Fibroblast of skin of abdomen (primary cell): Measurements from ENCODE around the gene ZNF33A. TPM values are rescaled to one million over a fixed set of nuclear protein-coding genes. Genes with fewer than 3 reads are reported as not detected.
"Not testable (repeated sequence)": the region's sequence is repeated elsewhere in the genome, so short reads cannot be mapped to it uniquely, and the experiment has no call there.

ENCODE experiments used
- DNase-seq: peaks from one replicate; pipeline ENCODE4 v3.0.0-alpha.2; 2013
- polyA plus RNA-seq, 2 experiments: library from polyadenylated mRNA; unstranded; fragments of 120-200 nt; gene quantifications; one replicate each; pipeline ENCODE4 v1.2.1, GENCODE V29; 2013; ENCODE audit not compliant: insufficient read length in 2 of 2

The ZNF33A gene
- 8.5 TPM for polyA plus RNA-seq (2013, experiment 1 of 2; ENCODE audit: insufficient read length)
- 8.5 TPM for polyA plus RNA-seq (2013, experiment 2 of 2; ENCODE audit: insufficient read length)

GRCh38 chr10:38010119-38010903 lies at the start of gene ZNF33A:
ZNF33A (plus strand) TSS chr10:38010675; CDS start chr10:38012342, 1,667 bp downstream.
- peak; percentile 89 for DNase-seq

GRCh38 chr10:37965006-37965405 lies 45.5 kb upstream of the ZNF33A start:
- DNase-seq = no peak

- no peak for DNase-seq
Observed at GRCh38 chr10:37972396-37972795, 38.1 kb upstream of the ZNF33A start.

GRCh38 chr10:37975401-37975991 lies 35.0 kb upstream of the ZNF33A start:
- peak; percentile 14 for DNase-seq

- DNase-seq = peak; percentile 98
Observed at GRCh38 chr10:37976091-37976879, 34.2 kb upstream of the ZNF33A start, which contains the start of gene ZNF25. ZNF25 (minus strand) TSS chr10:37976647; CDS start chr10:37971722, 4,925 bp downstream.

- no peak for DNase-seq
Observed at GRCh38 chr10:37976880-37977203, 33.6 kb upstream of the ZNF33A start.

GRCh38 chr10:37991655-37992054 lies 18.8 kb upstream of the ZNF33A start:
- DNase-seq = no peak

GRCh38 chr10:37992083-37992482 lies 18.4 kb upstream of the ZNF33A start:
- no peak for DNase-seq

- DNase-seq = not testable (repeated sequence)
Observed at GRCh38 chr10:37998920-37999319, 11.6 kb upstream of the ZNF33A start.

GRCh38 chr10:38000474-38000873 lies 10.0 kb upstream of the ZNF33A start:
- DNase-seq = not testable (repeated sequence)

- no peak for DNase-seq
Observed at GRCh38 chr10:38003026-38003425, 7.4 kb upstream of the ZNF33A start.

GRCh38 chr10:38003588-38003987 lies 6.9 kb upstream of the ZNF33A start:
- DNase-seq = no peak

GRCh38 chr10:38007551-38007950 lies 2.9 kb upstream of the ZNF33A start:
- DNase-seq = no peak

GRCh38 chr10:38007991-38008390 lies 2.5 kb upstream of the ZNF33A start:
- no peak for DNase-seq

- DNase-seq = no peak
Observed at GRCh38 chr10:38016354-38016753, 5.9 kb downstream of the ZNF33A start.

GRCh38 chr10:38019124-38019523 lies 8.6 kb downstream of the ZNF33A start:
- not testable (repeated sequence) for DNase-seq

GRCh38 chr10:38025283-38025682 lies 14.8 kb downstream of the ZNF33A start:
- DNase-seq = no peak

- DNase-seq = no peak
Observed at GRCh38 chr10:38027986-38028385, 17.5 kb downstream of the ZNF33A start.

GRCh38 chr10:38032886-38033285 lies 22.4 kb downstream of the ZNF33A start:
- no peak for DNase-seq

GRCh38 chr10:38038107-38038931 lies 27.8 kb downstream of the ZNF33A start:
- no peak for DNase-seq

- no peak for DNase-seq
Observed at GRCh38 chr10:38038932-38039245, 28.4 kb downstream of the ZNF33A start.

GRCh38 chr10:38043516-38043915 lies 33.0 kb downstream of the ZNF33A start:
- DNase-seq = no peak
